CD8-positive, alpha-beta memory T cell (primary cell): ENCODE measurements around the gene SLC3A2. TPM values are rescaled to one million over a fixed set of nuclear protein-coding genes. Genes with fewer than 3 reads are reported as not detected.
"Not testable (repeated sequence)": the region's sequence is repeated elsewhere in the genome, so short reads cannot be mapped to it uniquely, and the experiment has no call there.

Source experiments
- CTCF ChIA-PET: fragments of 350-600 bp; sonication (Branson Sonifier 250); formaldehyde crosslinking; loops from one replicate; lab custom pipeline; 2021; ENCODE audit warnings: antibody characterized with exemption; lab: Charles Lee
- POLR2A ChIA-PET: fragments of 350-600 bp; sonication (Branson Sonifier 250); formaldehyde crosslinking; loops from one replicate; lab custom pipeline; 2021; ENCODE audit warnings: antibody characterized with exemption; lab: Charles Lee
- DNase-seq, 5 donors: peaks; one replicate each; pipeline versions ENCODE4 v3.0.0 to v3.0.0-alpha.2; 2020 to 2022; ENCODE audit warnings: mixed read lengths in 1 of 5
- H3K27ac ChIP-seq: one replicate; pipeline ENCODE4 v1.7.0; 2013; ENCODE audit warnings: low read depth, mild to moderate bottlenecking, low read length, moderate library complexity
- H3K27me3 ChIP-seq: 2 replicates; pipeline ENCODE4 v1.7.0; 2013; ENCODE audit warnings: low read length, mild to moderate bottlenecking; ENCODE audit not compliant: insufficient read depth, poor library complexity, severe bottlenecking
- H3K36me3 ChIP-seq: 2 replicates; pipeline ENCODE4 v1.7.0; 2013; ENCODE audit warnings: mild to moderate bottlenecking, low read length, moderate library complexity; ENCODE audit not compliant: insufficient read depth
- H3K4me1 ChIP-seq: 2 replicates; pipeline ENCODE4 v1.7.0; 2013; ENCODE audit warnings: mild to moderate bottlenecking, low read length, moderate library complexity; ENCODE audit not compliant: insufficient read depth
- H3K4me3 ChIP-seq: 2 replicates; pipeline ENCODE4 v1.7.0; 2013; ENCODE audit warnings: mild to moderate bottlenecking, low read length
- H3K9me3 ChIP-seq: 2 replicates; pipeline ENCODE4 v1.7.0; 2013; ENCODE audit warnings: mild to moderate bottlenecking, low read length
- H3K27ac Mint-ChIP-seq, 8 donors: one replicate each; pipeline ENCODE4 v1.8.0; 2020 to 2021; ENCODE audit warnings: mixed read lengths in 8 of 8, mild to moderate bottlenecking in 6 of 8, inconsistent platforms in 3 of 8, moderate library complexity in 3 of 8
- H3K27me3 Mint-ChIP-seq, 2 donors: one replicate each; pipeline ENCODE4 v1.8.0; 2020 to 2021; ENCODE audit warnings: mixed read lengths in 2 of 2, mild to moderate bottlenecking in 1 of 2, moderate library complexity in 1 of 2
- H3K36me3 Mint-ChIP-seq, 3 donors: one replicate each; pipeline ENCODE4 v1.8.0; 2020 to 2021; ENCODE audit warnings: mixed read lengths in 3 of 3, inconsistent platforms in 1 of 3, mild to moderate bottlenecking in 1 of 3
- H3K4me1 Mint-ChIP-seq, 3 donors: one replicate each; pipeline ENCODE4 v1.8.0; 2020 to 2021; ENCODE audit warnings: mixed read lengths in 3 of 3, inconsistent platforms in 1 of 3, mild to moderate bottlenecking in 1 of 3
- H3K4me3 Mint-ChIP-seq, 7 donors: one replicate each; pipeline ENCODE4 v1.8.0; 2020 to 2021; ENCODE audit warnings: mixed read lengths in 7 of 7, mild to moderate bottlenecking in 6 of 7, moderate library complexity in 4 of 7, inconsistent platforms in 2 of 7
- H3K9me3 Mint-ChIP-seq, 5 donors: one replicate each; pipeline ENCODE4 v1.8.0; 2020 to 2022; ENCODE audit warnings: mixed read lengths in 5 of 5, mild to moderate bottlenecking in 3 of 5, moderate library complexity in 2 of 5, inconsistent platforms in 1 of 5
- polyA plus RNA-seq: library from polyadenylated mRNA; unstranded; fragments of 300-500 nt; fragmentation: Illumina TruSeq; gene quantifications from one replicate; pipeline ENCODE4 v1.2.3, GENCODE V29; 2021
- total RNA-seq, 2 experiments: library from RNA; stranded (reverse); gene quantifications; one replicate each; pipeline ENCODE4 v1.2.3, GENCODE V29; 2021

SLC3A2 gene
- total and polyA plus RNA-seq, 3 experiments from 2014 or later: 180 to 430 (median 426) TPM

GRCh38 chr11:62858201-62858600 lies 22.5 kb upstream of the SLC3A2 start:
- peaks cover 36 to 44% (median 42%) of the 10 kb centered on the region in 3 donors for H3K4me1 Mint-ChIP-seq
- peaks cover 0 to 6% of the 10 kb centered on the region in 2 donors for H3K27me3 Mint-ChIP-seq
- H3K4me3 Mint-ChIP-seq: peak overlapping the region in 3 of 7 donors; percentile 33 to 78 (median 45)
- no peaks in the 10 kb centered on the region for H3K9me3 ChIP-seq
- H3K36me3 ChIP-seq: peaks cover 17% of the 10 kb centered on the region
- DNase-seq: peak in 1 of 5 donors; percentile 19
- H3K27ac Mint-ChIP-seq: peak overlapping the region in 3 of 8 donors; percentile 31 to 74 (median 66)
- H3K4me1 ChIP-seq: peaks cover 26% of the 10 kb centered on the region
- POLR2A ChIA-PET: interaction anchor here (0.7 to 1.4 kb wide), 4 partner anchors 23 to 130 kb away, joined by 4 to 6 read pairs (median 4); partner anchors contain the start of genes POLR2G, SLC3A2, STX5 and TEX54
- peaks cover 0 to 5% (median 0%) of the 10 kb centered on the region in 5 donors for H3K9me3 Mint-ChIP-seq
- CTCF ChIA-PET: interaction anchor here (0.8 to 4.6 kb wide), 3 partner anchors 23 to 193 kb away, joined by 3 to 33 read pairs (median 32); partner anchors contain the start of genes C11orf98, CSKMT, SLC3A2 and TMEM179B
- H3K27ac ChIP-seq: peak overlapping the region; percentile 94
- peaks cover 0 to 28% (median 12%) of the 10 kb centered on the region in 3 donors for H3K36me3 Mint-ChIP-seq
- H3K27me3 ChIP-seq: no peaks in the 10 kb centered on the region
- no peak overlapping the region for H3K4me3 ChIP-seq

- DNase-seq, H3K9me3 Mint-ChIP-seq, POLR2A ChIA-PET, H3K4me3 Mint-ChIP-seq, H3K36me3 ChIP-seq, H3K27me3 ChIP-seq, H3K27ac Mint-ChIP-seq, H3K27me3 Mint-ChIP-seq, H3K9me3 ChIP-seq, CTCF ChIA-PET, H3K4me3 ChIP-seq: not testable (repeated sequence)
- H3K27ac ChIP-seq: peak overlapping the region; percentile 43
- H3K4me1 ChIP-seq: peaks cover 15% of the 10 kb centered on the region
- peaks cover 25 to 33% (median 31%) of the 10 kb centered on the region in 3 donors for H3K4me1 Mint-ChIP-seq
- H3K36me3 Mint-ChIP-seq: peaks cover 0 to 17% (median 4%) of the 10 kb centered on the region in 3 donors
These were observed 21.4 kb upstream of the SLC3A2 start for GRCh38 chr11:62859281-62859703.

GRCh38 chr11:62860835-62861563 lies 19.7 kb upstream of the SLC3A2 start:
- Histone ChIP-seq H3K4me1 (peaks cover 8% of the 10 kb centered on the region), H3K27me3 (no peaks in the 10 kb centered on the region), H3K27ac (peak overlapping the region; percentile 38), H3K9me3 (no peaks in the 10 kb centered on the region), H3K36me3 (no peaks in the 10 kb centered on the region), H3K4me3 (no peak overlapping the region)
- Mint-ChIP-seq H3K27ac (peak overlapping the region in 2 of 8 donors; percentile 17 to 91), H3K4me3 (no peak overlapping the region), H3K4me1 (peaks cover 9 to 17% (median 17%) of the 10 kb centered on the region in 3 donors), H3K27me3 (peaks cover 0 to under 1% of the 10 kb centered on the region in 2 donors), H3K9me3 (peaks cover 0 to 2% (median 0%) of the 10 kb centered on the region in 5 donors), H3K36me3 (peaks cover 0 to 1% (median 0%) of the 10 kb centered on the region in 3 donors)
- DNase-seq: peak in 1 of 5 donors; percentile 3
- POLR2A ChIA-PET: interaction anchor here (0.6 to 1.6 kb wide), 3 partner anchors 55 to 190 kb away, joined by 3 to 11 read pairs (median 5); partner anchors contain the start of gene TMEM179B
- CTCF ChIA-PET: interaction anchor here (1.0 to 4.4 kb wide), 10 partner anchors 18 to 479 kb away, joined by 3 to 56 read pairs (median 3); partner anchors contain the start of genes C11orf98, CSKMT, SLC3A2 and TMEM179B

DNA sequence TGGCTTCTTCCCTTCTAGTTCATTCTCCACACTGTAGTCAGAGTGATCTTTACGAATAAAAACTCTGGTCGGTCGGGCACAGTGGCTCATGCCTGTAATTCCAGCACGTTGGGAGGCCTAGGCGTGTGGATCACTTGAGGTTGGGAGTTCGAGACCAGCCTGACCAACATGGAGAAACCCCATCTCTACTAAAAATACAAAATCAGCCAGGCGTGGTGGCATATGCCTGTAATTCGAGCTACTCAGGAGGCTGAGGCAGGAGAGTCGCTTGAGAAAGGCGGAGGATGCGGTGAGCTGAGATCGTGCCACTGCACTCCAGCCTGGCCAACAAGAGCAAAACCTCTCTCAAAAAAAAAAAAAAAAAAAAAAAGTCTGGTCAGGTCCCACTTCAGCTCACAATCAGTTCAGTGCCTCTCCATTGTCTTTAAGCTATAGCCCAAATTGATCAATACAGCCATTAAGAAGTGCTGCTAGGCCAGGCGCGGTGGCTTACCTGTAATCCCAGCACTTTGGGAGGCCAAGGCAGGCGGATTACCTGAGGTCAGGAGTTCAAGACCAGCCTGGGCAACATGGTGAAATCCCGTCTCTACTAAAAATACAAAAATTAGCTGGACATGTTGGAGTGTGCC lies 19.0 kb upstream of the SLC3A2 start:
- peak overlapping the region; percentile 38 for H3K27ac ChIP-seq
- not testable (repeated sequence) for H3K9me3 ChIP-seq, H3K4me1 ChIP-seq, H3K36me3 ChIP-seq, H3K36me3 Mint-ChIP-seq, H3K4me3 Mint-ChIP-seq, H3K4me3 ChIP-seq, H3K27me3 Mint-ChIP-seq, H3K27me3 ChIP-seq, H3K9me3 Mint-ChIP-seq, DNase-seq
- ChIA-PET CTCF (interaction anchor here (0.7 to 4.4 kb wide), 13 partner anchors 19 to 480 kb away, joined by 3 to 56 read pairs (median 3); partner anchors contain the start of genes C11orf98, CSKMT, HNRNPUL2 and SLC3A2), POLR2A (interaction anchor here (0.6 to 1.6 kb wide), 4 partner anchors 56 to 192 kb away, joined by 5 to 11 read pairs (median 7); partner anchors contain the start of gene TMEM179B)
- Mint-ChIP-seq H3K4me1 (peaks cover 3 to 11% (median 11%) of the 10 kb centered on the region in 3 donors), H3K27ac (peak overlapping the region in 2 of 8 donors; percentile 36 to 91)

DNA sequence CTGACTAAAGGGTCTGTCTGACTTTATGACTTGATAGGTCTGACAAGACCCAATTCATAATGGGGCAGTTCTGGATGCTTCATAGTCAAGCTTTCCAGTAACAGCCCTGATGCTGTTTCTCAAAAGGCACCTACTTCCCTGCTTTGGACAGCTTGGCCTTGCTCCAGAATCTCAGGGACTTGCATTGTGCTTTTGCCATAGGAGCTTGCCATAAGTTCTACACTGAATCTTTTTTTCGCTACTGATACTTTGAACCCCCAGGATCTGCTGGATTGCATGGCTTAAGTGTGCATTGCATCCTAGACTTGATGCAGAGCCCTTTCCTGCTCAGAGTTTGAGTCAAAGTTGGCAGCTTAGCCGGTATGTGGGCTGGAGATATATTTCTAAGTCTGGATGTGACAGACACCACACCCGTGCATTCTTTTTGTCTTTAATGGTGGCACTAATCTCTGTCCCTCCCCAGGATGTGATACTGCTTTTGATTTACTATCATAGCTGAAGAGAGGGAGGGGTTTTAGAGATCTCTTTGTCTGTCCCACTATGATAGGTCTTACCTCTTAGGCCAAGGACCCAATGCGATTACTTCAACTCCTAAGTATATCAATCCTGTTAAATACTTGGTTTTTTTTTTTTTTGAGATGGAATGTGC lies 16.9 kb upstream of the SLC3A2 start:
- H3K36me3 Mint-ChIP-seq: no peaks in the 10 kb centered on the region
- H3K9me3 ChIP-seq: no peaks in the 10 kb centered on the region
- POLR2A ChIA-PET: interaction anchor here (0.6 kb wide), 1 partner anchor 92 kb away, joined by 6 read pairs; no protein-coding TSS in a partner anchor
- H3K9me3 Mint-ChIP-seq: no peaks in the 10 kb centered on the region
- H3K27ac ChIP-seq: no peak overlapping the region
- no peak overlapping the region for H3K4me3 ChIP-seq
- no peaks in the 10 kb centered on the region for H3K27me3 ChIP-seq
- H3K4me3 Mint-ChIP-seq: no peak overlapping the region
- H3K27me3 Mint-ChIP-seq: no peaks in the 10 kb centered on the region
- H3K4me1 Mint-ChIP-seq: peaks cover 3 to 6% (median 5%) of the 10 kb centered on the region in 3 donors
- H3K4me1 ChIP-seq: no peaks in the 10 kb centered on the region
- no peak for DNase-seq
- H3K36me3 ChIP-seq: no peaks in the 10 kb centered on the region
- H3K27ac Mint-ChIP-seq: peak overlapping the region in 2 of 8 donors; percentile 10 to 11
- CTCF ChIA-PET: interaction anchor here (0.9 to 4.4 kb wide), 12 partner anchors 8 to 270 kb away, joined by 3 to 56 read pairs (median 4); partner anchors contain the start of genes HNRNPUL2, SLC3A2, TAF6L and TMEM179B

- no peak overlapping the region for H3K27ac ChIP-seq
- no peaks in the 10 kb centered on the region for H3K36me3 Mint-ChIP-seq
- no peak overlapping the region for H3K4me3 Mint-ChIP-seq
- H3K4me3 ChIP-seq: no peak overlapping the region
- H3K9me3 ChIP-seq: no peaks in the 10 kb centered on the region
- H3K27ac Mint-ChIP-seq: no peak overlapping the region
- ChIA-PET POLR2A (interaction anchor here (0.6 to 1.3 kb wide), 3 partner anchors 16 to 919 kb away, joined by 4 to 11 read pairs (median 5); partner anchors contain the start of gene SLC3A2), CTCF (interaction anchor here (1.0 to 2.5 kb wide), 4 partner anchors 9 to 158 kb away, joined by 3 to 14 read pairs (median 7); partner anchors contain the start of genes GNG3 and TMEM179B)
- no peaks in the 10 kb centered on the region for H3K4me1 ChIP-seq
- H3K36me3 ChIP-seq: no peaks in the 10 kb centered on the region
- H3K4me1 Mint-ChIP-seq: peaks cover 3 to 6% (median 5%) of the 10 kb centered on the region in 3 donors
- DNase-seq: no peak
- H3K9me3 Mint-ChIP-seq: no peaks in the 10 kb centered on the region
- no peaks in the 10 kb centered on the region for H3K27me3 ChIP-seq
- no peaks in the 10 kb centered on the region for H3K27me3 Mint-ChIP-seq
These were observed 15.1 kb upstream of the SLC3A2 start for GRCh38 chr11:62865635-62866034.

GRCh38 chr11:62874851-62875250 lies 5.8 kb upstream of the SLC3A2 start:
- Histone ChIP-seq H3K4me3 (no peak overlapping the region), H3K27me3 (no peaks in the 10 kb centered on the region), H3K9me3 (no peaks in the 10 kb centered on the region), H3K4me1 (peaks cover 3% of the 10 kb centered on the region), H3K27ac (no peak overlapping the region), H3K36me3 (no peaks in the 10 kb centered on the region)
- Mint-ChIP-seq H3K4me3 (no peak overlapping the region), H3K9me3 (no peaks in the 10 kb centered on the region), H3K36me3 (no peaks in the 10 kb centered on the region), H3K4me1 (peaks cover 4 to 9% (median 4%) of the 10 kb centered on the region in 3 donors), H3K27me3 (no peaks in the 10 kb centered on the region), H3K27ac (no peak overlapping the region)
- no peak for DNase-seq
- ChIA-PET CTCF (interaction anchor here (2.8 kb wide), 1 partner anchor 10 kb away, joined by 10 read pairs; no protein-coding TSS in a partner anchor), POLR2A (no interaction called here)
